HCT116 (cell line): Measurements from ENCODE around the gene RTF2. TPM values are rescaled to one million over a fixed set of nuclear protein-coding genes. Genes with fewer than 3 reads are reported as not detected.

Experiments
- ATAC-seq: fragments of 200-7000 bp; cut with Tn5 transposase; 2 replicates; pipeline ENCODE4 v1.9.1; 2020; ENCODE audit warnings: mild to moderate bottlenecking, moderate library complexity
- BruUV-seq: library from RNA; stranded (reverse); fragments of 400-500 nt; replicated peaks from 2 replicates; lab custom pipeline; 2021; lab: Mats Ljungman, UMichigan
- CTCF ChIA-PET: fragments of 300-600 bp; sonication (Branson Sonifier 250); formaldehyde crosslinking; loops from one replicate; lab custom pipeline; 2021; ENCODE audit warnings: antibody characterized with exemption; lab: Charles Lee
- POLR2A ChIA-PET: fragments of 300-600, 350-600 bp; sonication (Branson Sonifier 250); formaldehyde crosslinking; loops from one replicate; lab custom pipeline; 2021; ENCODE audit warnings: antibody characterized with exemption; lab: Charles Lee
- RAD21 ChIA-PET, 2 experiments: fragments of 300-600 bp; sonication (Branson Sonifier 250); formaldehyde crosslinking; loops; one replicate each; lab custom pipeline; 2023; ENCODE audit warnings: low total read pairs in 2 of 2; ENCODE audit not compliant: uncharacterized antibody in 2 of 2, unreplicated experiment in 2 of 2, low non-redundant PET in 1 of 2; lab: Charles Lee
- DNase-seq: peaks from one replicate; pipeline ENCODE4 v3.0.0-alpha.2; 2010; ENCODE audit warnings: low read depth, low spot score
- H2AFZ ChIP-seq: fragments of 200-600 bp; shearing (Covaris generic), sonication (generic); 2 replicates; pipeline ENCODE4 v1.6.1; 2017; ENCODE audit warnings: low read depth, mixed run types, mixed read lengths, antibody characterized with exemption, low read length; ENCODE audit not compliant: poor library complexity, severe bottlenecking
- H3K27ac ChIP-seq: 2 replicates; pipeline ENCODE4 v1.5.1; 2012; ENCODE audit warnings: low read depth, low read length
- H3K27me3 ChIP-seq: fragments of 200-600 bp; sonication (generic); 2 replicates; pipeline ENCODE4 v1.6.1; 2016; ENCODE audit warnings: mixed run types, low read length, mixed read lengths; ENCODE audit not compliant: insufficient read depth
- H3K36me3 ChIP-seq, 2 experiments: fragments of 200-500 bp in 1 of 2; fragments of 200-600 bp in 1 of 2; sonication (Bioruptor generic) in 1 of 2; sonication (generic) in 1 of 2; 2 replicates each; pipeline versions ENCODE4 v1.5.1 to v1.6.1; 2014 to 2016; ENCODE audit warnings: low read length in 2 of 2, inconsistent platforms in 1 of 2, mixed read lengths in 1 of 2, mixed run types in 1 of 2; ENCODE audit not compliant: insufficient read depth in 2 of 2, control insufficient read depth in 1 of 2
- H3K4me1 ChIP-seq, 2 experiments: fragments of 200-600 bp in 1 of 2; sonication (generic) in 1 of 2; 2 replicates each; pipeline versions ENCODE4 v1.5.1 to v1.6.1; 2012 to 2017; ENCODE audit warnings: low read length in 2 of 2, inconsistent platforms in 1 of 2, mild to moderate bottlenecking in 1 of 2, mixed read lengths in 1 of 2, mixed run types in 1 of 2, moderate library complexity in 1 of 2; ENCODE audit not compliant: insufficient read depth in 2 of 2, control insufficient read depth in 1 of 2
- H3K4me2 ChIP-seq: fragments of 200-600 bp; sonication (generic); 2 replicates; pipeline ENCODE4 v1.6.1; 2017; ENCODE audit warnings: mixed run types, low read length, mixed read lengths
- H3K4me3 ChIP-seq, 2 experiments: fragments of 200-600 bp in 1 of 2; sonication (generic) in 1 of 2; replicated peaks in 1 of 2; 2 replicates each; pipeline ENCODE4 v1.5.1; 2011 to 2016; ENCODE audit warnings: low read length in 2 of 2, control low read depth in 1 of 2, low read depth in 1 of 2, mild to moderate bottlenecking in 1 of 2, mixed read lengths in 1 of 2, mixed run types in 1 of 2
- H3K79me2 ChIP-seq: fragments of 200-600 bp; sonication (generic); 2 replicates; pipeline ENCODE4 v1.6.1; 2017; ENCODE audit warnings: mild to moderate bottlenecking, mixed run types, low read length, moderate library complexity, mixed read lengths; ENCODE audit not compliant: insufficient read depth
- H3K9ac ChIP-seq: fragments of 200-600 bp; sonication (generic); 2 replicates; pipeline ENCODE4 v1.6.1; 2016; ENCODE audit warnings: low read length, mixed read lengths
- H3K9me2 ChIP-seq: fragments of 200-600 bp; sonication (generic), shearing (Covaris generic); 2 replicates; pipeline ENCODE4 v1.6.1; 2017; ENCODE audit warnings: mixed run types, mild to moderate bottlenecking, moderate library complexity; ENCODE audit not compliant: insufficient read depth
- H3K9me3 ChIP-seq, 2 experiments: fragments of 200-500 bp in 1 of 2; fragments of 200-600 bp in 1 of 2; sonication (Bioruptor generic) in 1 of 2; sonication (generic) in 1 of 2; 2 replicates each; pipeline ENCODE4 v1.6.1; 2014 to 2017; ENCODE audit warnings: low read length in 2 of 2, mixed read lengths in 2 of 2, inconsistent platforms in 1 of 2, low read depth in 1 of 2, mild to moderate bottlenecking in 1 of 2, mixed run types in 1 of 2, moderate library complexity in 1 of 2; ENCODE audit not compliant: control insufficient read depth in 1 of 2, insufficient read depth in 1 of 2
- H4K20me1 ChIP-seq: fragments of 200-600 bp; sonication (generic), shearing (Covaris generic); 2 replicates; pipeline ENCODE4 v1.6.1; 2017; ENCODE audit warnings: mixed run types, mild to moderate bottlenecking, moderate library complexity; ENCODE audit not compliant: insufficient read depth
- CBX3 ChIP-seq: IDR thresholded peaks from 2 replicates; pipeline ENCODE4 v1.6.1; 2012; ENCODE audit warnings: low read depth
- CEBPB ChIP-seq: IDR thresholded peaks from 2 replicates; pipeline ENCODE4 v1.6.1; 2012; ENCODE audit warnings: low read depth
- EGR1 ChIP-seq: IDR thresholded peaks from 2 replicates; pipeline ENCODE4 v1.6.1; 2012; ENCODE audit warnings: low read depth
- ELF1 ChIP-seq: IDR thresholded peaks from 2 replicates; pipeline ENCODE4 v1.6.1; 2012; ENCODE audit warnings: low read depth, borderline replicate concordance
- EZH2 ChIP-seq: fragments of 200-600 bp; sonication (generic); IDR thresholded peaks from 2 replicates; pipeline ENCODE4 v1.6.1; 2017; ENCODE audit warnings: antibody characterized with exemption, mixed run types
- FOSL1 ChIP-seq: IDR thresholded peaks from 2 replicates; pipeline ENCODE4 v1.6.1; 2012; ENCODE audit warnings: low read depth
- JUND ChIP-seq: IDR thresholded peaks from 2 replicates; pipeline ENCODE4 v1.6.1; 2012
- POLR2A ChIP-seq: IDR thresholded peaks from 2 replicates; pipeline ENCODE4 v1.7.0; 2011; ENCODE audit warnings: borderline replicate concordance; ENCODE audit not compliant: insufficient read depth, insufficient read length; ENCODE audit errors: extremely low read depth
- POLR2AphosphoS5 ChIP-seq: IDR thresholded peaks from 2 replicates; pipeline ENCODE4 v1.6.1; 2011; ENCODE audit warnings: mild to moderate bottlenecking, low read depth, low read length, moderate library complexity
- SIN3A ChIP-seq: IDR thresholded peaks from 2 replicates; pipeline ENCODE4 v1.6.1; 2012; ENCODE audit warnings: low read depth
- SP1 ChIP-seq: IDR thresholded peaks from 2 replicates; pipeline ENCODE4 v1.6.1; 2012; ENCODE audit warnings: low read depth
- SRF ChIP-seq: IDR thresholded peaks from 2 replicates; pipeline ENCODE4 v1.6.1; 2012; ENCODE audit warnings: low read depth
- YY1 ChIP-seq: IDR thresholded peaks from 2 replicates; pipeline ENCODE4 v1.6.1; 2011; ENCODE audit warnings: low read length, low read depth, moderate library complexity, mild to moderate bottlenecking; ENCODE audit not compliant: insufficient replicate concordance; ENCODE audit errors: extremely low read depth
- ZFX ChIP-seq: fragments of 450-650 bp; IDR thresholded peaks from 2 replicates; pipeline ENCODE4 v1.6.1; 2017
- intact Hi-C: fragments of 100-400 bp; cut with micrococcal nuclease; formaldehyde crosslinking; loops from 2 replicates; pipeline ENCODE4 v1.10.0; 2022
- total RNA-seq: library from RNA; stranded (reverse); gene quantifications from one replicate; pipeline ENCODE4 v1.2.1, GENCODE V29; 2021; ENCODE audit not compliant: unreplicated experiment
- TF ChIP-seq, protein P1 (sequence below): IDR thresholded peaks from 2 replicates; pipeline ENCODE4 v1.6.1; 2011; ENCODE audit warnings: mild to moderate bottlenecking, low read length, moderate library complexity; ENCODE audit not compliant: insufficient replicate concordance; ENCODE audit errors: extremely low read depth
- TF ChIP-seq, protein P2 (sequence below), 3 experiments: fragments of 200-600 bp in 1 of 3; sonication (generic) in 1 of 3; IDR thresholded peaks in 2 of 3; conservative IDR thresholded peaks in 1 of 3; 2 replicates each; pipeline ENCODE4 v1.5.1; 2012 to 2017; ENCODE audit warnings: low read depth in 2 of 3, low read length in 2 of 3, antibody characterized with exemption in 1 of 3, borderline replicate concordance in 1 of 3, control low read depth in 1 of 3, mild to moderate bottlenecking in 1 of 3, mixed read lengths in 1 of 3, mixed run types in 1 of 3, moderate library complexity in 1 of 3; ENCODE audit not compliant: insufficient read depth in 1 of 3

Gene RTF2
- total RNA-seq, 1 experiment from 2014 or later = 73.8 TPM

DNA sequence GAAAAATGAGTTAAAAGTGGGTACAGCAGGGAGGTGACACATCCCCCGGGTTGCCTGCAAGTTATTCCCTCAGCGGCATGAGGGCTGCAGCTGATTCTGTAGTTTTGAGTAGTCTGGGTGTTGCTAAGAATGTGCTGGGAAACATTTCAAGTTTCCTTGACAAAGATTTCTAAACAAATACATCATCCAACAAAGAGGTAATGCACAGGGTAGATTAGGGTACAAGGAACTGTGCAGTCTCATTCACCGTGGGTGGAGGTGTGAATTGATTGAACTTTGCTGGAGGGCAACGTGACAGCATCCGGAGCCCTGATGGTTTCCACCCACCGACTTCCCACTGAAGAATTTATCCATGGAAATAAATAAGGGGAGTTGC is 34.6 kb upstream of the RTF2 start:
- Histone ChIP-seq H4K20me1 (no peaks in the 10 kb centered on the region), H3K27ac (no peak overlapping the region), H3K9me3 (no peaks in the 10 kb centered on the region), H3K4me2 (no peak overlapping the region), H3K4me3 (no peak overlapping the region), H3K36me3 (no peaks in the 10 kb centered on the region), H3K27me3 (no peaks in the 10 kb centered on the region), H3K4me1 (peaks cover 0 to 11% of the 10 kb centered on the region in 2 experiments; a peak in 2 of 4 replicates), H2AFZ (no peak overlapping the region), H3K9me2 (no peaks in the 10 kb centered on the region), H3K79me2 (no peaks in the 10 kb centered on the region), H3K9ac (no peak overlapping the region)
- ATAC-seq (no peak), DNase-seq (no peak)
- no TSS peak for BruUV-seq
- ChIA-PET RAD21 (no interaction called here), POLR2A (no interaction called here), CTCF (no interaction called here)
- intact Hi-C loops = no loop called here
- TF ChIP-seq YY1 (no peak), CBX3 (no peak)
- TF ChIP-seq, protein P1, sequence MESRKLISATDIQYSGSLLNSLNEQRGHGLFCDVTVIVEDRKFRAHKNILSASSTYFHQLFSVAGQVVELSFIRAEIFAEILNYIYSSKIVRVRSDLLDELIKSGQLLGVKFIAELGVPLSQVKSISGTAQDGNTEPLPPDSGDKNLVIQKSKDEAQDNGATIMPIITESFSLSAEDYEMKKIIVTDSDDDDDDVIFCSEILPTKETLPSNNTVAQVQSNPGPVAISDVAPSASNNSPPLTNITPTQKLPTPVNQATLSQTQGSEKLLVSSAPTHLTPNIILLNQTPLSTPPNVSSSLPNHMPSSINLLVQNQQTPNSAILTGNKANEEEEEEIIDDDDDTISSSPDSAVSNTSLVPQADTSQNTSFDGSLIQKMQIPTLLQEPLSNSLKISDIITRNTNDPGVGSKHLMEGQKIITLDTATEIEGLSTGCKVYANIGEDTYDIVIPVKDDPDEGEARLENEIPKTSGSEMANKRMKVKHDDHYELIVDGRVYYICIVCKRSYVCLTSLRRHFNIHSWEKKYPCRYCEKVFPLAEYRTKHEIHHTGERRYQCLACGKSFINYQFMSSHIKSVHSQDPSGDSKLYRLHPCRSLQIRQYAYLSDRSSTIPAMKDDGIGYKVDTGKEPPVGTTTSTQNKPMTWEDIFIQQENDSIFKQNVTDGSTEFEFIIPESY = no peak

DNA sequence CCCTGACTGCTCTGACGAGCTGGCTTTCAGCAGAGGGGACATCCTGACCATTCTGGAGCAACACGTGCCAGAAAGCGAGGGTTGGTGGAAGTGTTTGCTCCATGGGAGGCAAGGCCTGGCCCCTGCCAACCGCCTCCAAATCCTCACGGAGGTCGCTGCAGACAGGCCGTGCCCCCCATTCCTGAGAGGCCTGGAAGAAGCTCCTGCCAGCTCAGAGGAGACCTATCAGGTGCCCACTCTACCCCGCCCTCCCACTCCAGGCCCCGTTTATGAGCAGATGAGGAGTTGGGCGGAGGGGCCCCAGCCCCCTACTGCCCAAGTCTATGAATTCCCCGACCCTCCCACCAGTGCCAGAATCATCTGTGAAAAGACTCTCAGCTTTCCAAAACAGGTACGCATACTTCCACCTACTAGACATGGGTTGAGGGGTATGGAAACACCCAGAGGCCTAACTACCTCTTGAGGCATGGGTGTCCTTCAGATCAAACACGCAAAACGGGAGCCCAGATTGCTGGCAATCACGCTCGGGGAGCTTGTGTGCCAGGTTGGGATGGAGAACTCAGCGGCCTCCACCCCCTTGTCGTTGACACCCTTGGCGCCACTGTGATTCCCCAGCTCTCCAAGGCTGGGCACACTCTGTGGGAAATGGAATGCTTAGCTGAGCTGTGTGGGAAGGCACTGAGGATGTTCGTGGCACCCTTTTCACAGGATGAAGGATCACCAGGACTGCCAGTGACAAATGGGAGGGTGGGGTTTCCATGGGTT is 31.0 kb upstream of the RTF2 start:
- H3K4me3 ChIP-seq = no peak overlapping the region
- no peak for DNase-seq
- no peaks in the 10 kb centered on the region for H3K36me3 ChIP-seq
- ChIA-PET POLR2A (no interaction called here), CTCF (no interaction called here), RAD21 (no interaction called here)
- H3K9me3 ChIP-seq = no peaks in the 10 kb centered on the region
- H2AFZ ChIP-seq = no peak overlapping the region
- no peak overlapping the region for H3K4me2 ChIP-seq
- no peaks in the 10 kb centered on the region for H3K79me2 ChIP-seq
- no peaks in the 10 kb centered on the region for H3K9me2 ChIP-seq
- ATAC-seq = no peak
- H3K27ac ChIP-seq = no peak overlapping the region
- H3K4me1 ChIP-seq = no peaks in the 10 kb centered on the region
- no TSS peak for BruUV-seq
- intact Hi-C loops = no loop called here
- no peaks in the 10 kb centered on the region for H4K20me1 ChIP-seq
- no peaks in the 10 kb centered on the region for H3K27me3 ChIP-seq
- H3K9ac ChIP-seq = no peak overlapping the region
- TF ChIP-seq EGR1 (no peak), EZH2 (no peak), FOSL1 (no peak), POLR2A (no peak), SP1 (no peak), CEBPB (no peak), JUND (no peak), SRF (no peak), ELF1 (no peak), SIN3A (no peak), POLR2AphosphoS5 (no peak), ZFX (no peak)
- TF ChIP-seq, protein P1 = no peak
- TF ChIP-seq, protein P2, sequence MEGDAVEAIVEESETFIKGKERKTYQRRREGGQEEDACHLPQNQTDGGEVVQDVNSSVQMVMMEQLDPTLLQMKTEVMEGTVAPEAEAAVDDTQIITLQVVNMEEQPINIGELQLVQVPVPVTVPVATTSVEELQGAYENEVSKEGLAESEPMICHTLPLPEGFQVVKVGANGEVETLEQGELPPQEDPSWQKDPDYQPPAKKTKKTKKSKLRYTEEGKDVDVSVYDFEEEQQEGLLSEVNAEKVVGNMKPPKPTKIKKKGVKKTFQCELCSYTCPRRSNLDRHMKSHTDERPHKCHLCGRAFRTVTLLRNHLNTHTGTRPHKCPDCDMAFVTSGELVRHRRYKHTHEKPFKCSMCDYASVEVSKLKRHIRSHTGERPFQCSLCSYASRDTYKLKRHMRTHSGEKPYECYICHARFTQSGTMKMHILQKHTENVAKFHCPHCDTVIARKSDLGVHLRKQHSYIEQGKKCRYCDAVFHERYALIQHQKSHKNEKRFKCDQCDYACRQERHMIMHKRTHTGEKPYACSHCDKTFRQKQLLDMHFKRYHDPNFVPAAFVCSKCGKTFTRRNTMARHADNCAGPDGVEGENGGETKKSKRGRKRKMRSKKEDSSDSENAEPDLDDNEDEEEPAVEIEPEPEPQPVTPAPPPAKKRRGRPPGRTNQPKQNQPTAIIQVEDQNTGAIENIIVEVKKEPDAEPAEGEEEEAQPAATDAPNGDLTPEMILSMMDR (IDR thresholded peaks at IDR 0.05 in 2 of 3, conservative IDR thresholded peaks at IDR 0.05 in 1 of 3; ENCODE audit: borderline replicate concordance in 1 of 3, insufficient read depth in 1 of 3, low read depth in 2 of 3, low read length in 2 of 3) = no peak
